Upper lobe of left lung (tissue), 4 donors: Measurements from ENCODE around the gene GADL1.

Experiments used
- POLR2A ChIP-seq, 4 donors: fragments of 450-650 bp; IDR thresholded peaks; one replicate each; pipeline ENCODE4 v1.5.1; 2016 to 2017; ENCODE audit warnings: antibody characterized with exemption in 4 of 4, mild to moderate bottlenecking in 2 of 4
- POLR2AphosphoS5 ChIP-seq, 2 donors: sonication (generic); formaldehyde crosslinking; IDR thresholded peaks; one replicate each; pipeline ENCODE4 v1.5.1; 2017; ENCODE audit warnings: antibody characterized with exemption in 2 of 2

GRCh38 chr3:30908456-30909037 lies 14.1 kb upstream of the GADL1 start:
- TF ChIP-seq POLR2A (IDR thresholded peaks at IDR 0.05) (no peak), POLR2AphosphoS5 (IDR thresholded peaks at IDR 0.05) (no peak)
